ENCODE results near the gene FOXR1. TPM values are rescaled to one million over a fixed set of nuclear protein-coding genes. Genes with fewer than 3 reads are reported as not detected.

FOXR1 gene
- total RNA-seq, 2 experiments from 2014 or later = not detected

GRCh38 chr11:118924591-118925585 is 46.7 kb upstream of the FOXR1 start:
- Mint-ChIP-seq H3K4me3 (peak overlapping the region; percentile 86), H3K36me3 (ENCODE audit: low read depth) (peaks cover 3% of the 10 kb centered on the region), H3K9me3 (no peaks in the 10 kb centered on the region), H3K27ac (peak overlapping the region; percentile 81), H3K4me1 (ENCODE audit: low read depth) (peaks cover 51% of the 10 kb centered on the region), H3K27me3 (no peaks in the 10 kb centered on the region)
- CTCF ChIA-PET = interaction anchor here (1.0 to 3.1 kb wide), 9 partner anchors 15 to 235 kb away, joined by 3 to 14 read pairs (median 5); partner anchors contain the start of gene DDX6
- no peak for TF ChIP-seq CTCF (IDR thresholded peaks at IDR 0.05)
- POLR2A ChIA-PET = interaction anchor here (0.6 to 1.7 kb wide), 7 partner anchors 20 to 266 kb away, joined by 3 to 6 read pairs (median 3); partner anchors contain the start of genes CENATAC, RPS25 and TRAPPC4
- DNase-seq (peak; percentile 74), ATAC-seq (no peak)
- intact Hi-C loops (cut with micrococcal nuclease) = loop anchor here (5.0 kb wide), 1 partner anchor 133 kb away; the partner anchor contains the start of gene DDX6

- H3K27me3 Mint-ChIP-seq = no peaks in the 10 kb centered on the region
- H3K4me1 Mint-ChIP-seq (ENCODE audit: low read depth) = peaks cover 45% of the 10 kb centered on the region
- no peak for DNase-seq
- no peak for TF ChIP-seq CTCF (IDR thresholded peaks at IDR 0.05)
- intact Hi-C loops (cut with micrococcal nuclease) = loop anchor here (5.0 kb wide), 1 partner anchor 135 kb away; the partner anchor contains the start of gene DDX6
- ChIA-PET POLR2A (interaction anchor here (4.3 to 4.7 kb wide), 2 partner anchors 13 to 137 kb away, joined by 32 to 33 read pairs; partner anchors contain the start of gene DDX6), CTCF (interaction anchor here (0.6 to 3.5 kb wide), 4 partner anchors 9 to 138 kb away, joined by 3 to 37 read pairs (median 4); no protein-coding TSS in a partner anchor)
- H3K27ac Mint-ChIP-seq = peak overlapping the region; percentile 98
- no peak for ATAC-seq
- H3K9me3 Mint-ChIP-seq = no peaks in the 10 kb centered on the region
- no peaks in the 10 kb centered on the region for H3K36me3 Mint-ChIP-seq (ENCODE audit: low read depth)
- peak overlapping the region; percentile 90 for H3K4me3 Mint-ChIP-seq
Measured at GRCh38 chr11:118927554-118928100, 43.9 kb upstream of the FOXR1 start.

- intact Hi-C loops (cut with micrococcal nuclease) = loop anchor here (5.0 kb wide), 1 partner anchor 136 kb away; the partner anchor contains the start of gene DDX6
- ChIA-PET CTCF (interaction anchor here (0.6 to 3.5 kb wide), 6 partner anchors 9 to 236 kb away, joined by 3 to 37 read pairs (median 4); no protein-coding TSS in a partner anchor), POLR2A (interaction anchor here (0.7 to 4.7 kb wide), 5 partner anchors 12 to 137 kb away, joined by 3 to 33 read pairs (median 3); partner anchors contain the start of gene DDX6)
- Mint-ChIP-seq H3K4me1 (ENCODE audit: low read depth) (peaks cover 46% of the 10 kb centered on the region), H3K4me3 (peak overlapping the region; percentile 90), H3K9me3 (no peaks in the 10 kb centered on the region), H3K27ac (peak overlapping the region; percentile 98), H3K36me3 (ENCODE audit: low read depth) (no peaks in the 10 kb centered on the region), H3K27me3 (no peaks in the 10 kb centered on the region)
- peak; percentile 94 for DNase-seq
- peak; percentile 94 for TF ChIP-seq CTCF (IDR thresholded peaks at IDR 0.05)
- ATAC-seq = peak; percentile 54
Measured at GRCh38 chr11:118928101-118928869, 43.3 kb upstream of the FOXR1 start.

GRCh38 chr11:118928870-118929500 is 42.6 kb upstream of the FOXR1 start:
- TF ChIP-seq CTCF (IDR thresholded peaks at IDR 0.05) = no peak
- no peak for ATAC-seq
- peak overlapping the region; percentile 98 for H3K27ac Mint-ChIP-seq
- CTCF ChIA-PET = interaction anchor here (0.6 to 3.5 kb wide), 11 partner anchors 8 to 239 kb away, joined by 3 to 37 read pairs (median 10); partner anchors contain the start of genes CENATAC, CXCR5, DDX6 and UPK2
- no peaks in the 10 kb centered on the region for H3K27me3 Mint-ChIP-seq
- POLR2A ChIA-PET = interaction anchor here (0.7 to 4.7 kb wide), 6 partner anchors 11 to 138 kb away, joined by 3 to 33 read pairs (median 3); partner anchors contain the start of gene DDX6
- intact Hi-C loops (cut with micrococcal nuclease) = loop anchor here (5.0 kb wide), 1 partner anchor 137 kb away; the partner anchor contains the start of gene DDX6
- no peaks in the 10 kb centered on the region for H3K9me3 Mint-ChIP-seq
- H3K36me3 Mint-ChIP-seq (ENCODE audit: low read depth) = no peaks in the 10 kb centered on the region
- DNase-seq = peak; percentile 61
- H3K4me3 Mint-ChIP-seq = peak overlapping the region; percentile 90
- peaks cover 42% of the 10 kb centered on the region for H3K4me1 Mint-ChIP-seq (ENCODE audit: low read depth)

All from activated CD8-positive, alpha-beta T cell treated with anti-CD3 and anti-CD28 coated beads for 36 hours (primary cell).